ENCODE results near the gene STK25. TPM values are rescaled to one million over a fixed set of nuclear protein-coding genes. Genes with fewer than 3 reads are reported as not detected.

STK25 gene
- total RNA-seq, 2 experiments from 2014 or later, result 108 to 130 TPM

- H3K27me3 Mint-ChIP-seq, result no peaks in the 10 kb centered on the region
- H3K4me3 Mint-ChIP-seq, result no peak overlapping the region
- CTCF ChIA-PET, result no interaction called here
- H3K27ac Mint-ChIP-seq, result no peak overlapping the region
- no peaks in the 10 kb centered on the region for H3K36me3 Mint-ChIP-seq
- no peak for DNase-seq
- no peak for ATAC-seq
- no peaks in the 10 kb centered on the region for H3K4me1 Mint-ChIP-seq
- no peaks in the 10 kb centered on the region for H3K9me3 Mint-ChIP-seq (ENCODE audit: low read depth)
Observed at GRCh38 chr2:241499146-241499965, 9.0 kb downstream of the STK25 start.

DNA sequence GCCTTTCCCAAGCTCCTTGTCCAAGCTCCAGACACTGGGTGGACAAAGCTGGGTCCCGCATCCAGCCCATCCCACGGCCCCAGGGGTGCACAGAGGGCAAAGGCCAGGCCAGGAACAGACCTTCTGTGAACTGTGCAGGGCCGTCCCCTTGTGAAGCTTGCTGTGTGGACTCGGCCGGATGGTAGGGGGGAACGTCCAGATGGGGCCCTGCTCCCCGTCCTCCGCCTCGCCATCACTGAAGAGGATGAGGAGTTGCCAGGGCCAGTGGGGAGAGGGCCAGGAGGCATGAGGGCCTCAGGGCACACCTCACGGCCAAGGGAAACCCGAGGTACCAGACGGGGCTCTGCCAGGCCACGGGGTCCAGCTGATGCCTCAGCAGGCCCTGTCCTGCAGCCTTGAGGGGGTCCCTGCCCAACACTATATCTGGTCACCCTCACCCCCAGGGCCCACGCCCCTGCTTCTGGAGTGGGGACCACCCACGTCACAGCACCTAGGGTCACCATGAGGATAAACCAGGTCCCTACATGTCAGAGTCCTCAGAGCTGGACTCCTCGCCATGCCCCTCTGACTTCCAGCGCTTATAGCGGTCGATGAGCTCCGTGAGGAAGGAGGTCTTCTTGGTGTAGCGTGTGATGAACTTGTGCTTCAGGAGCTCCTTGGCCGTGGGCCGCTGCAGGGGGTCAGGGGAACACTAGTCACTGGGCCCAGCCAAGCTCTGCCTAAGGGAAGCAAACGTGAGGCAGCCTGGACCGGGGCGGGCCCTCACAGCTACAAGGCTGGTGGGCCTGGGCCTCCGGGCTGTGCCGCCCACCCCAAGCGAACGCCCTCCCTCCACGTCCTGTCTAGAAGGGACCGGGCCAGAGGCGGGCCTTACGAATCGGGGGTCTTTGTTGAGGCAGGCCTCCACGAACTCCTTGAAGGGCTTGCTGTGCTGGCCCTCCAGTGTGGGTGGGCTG, 10.0 kb downstream of the STK25 start:
- no peak overlapping the region for H3K4me3 Mint-ChIP-seq
- no peak for DNase-seq
- H3K4me1 Mint-ChIP-seq, result no peaks in the 10 kb centered on the region
- ATAC-seq, result no peak
- CTCF ChIA-PET, result no interaction called here
- H3K27me3 Mint-ChIP-seq, result no peaks in the 10 kb centered on the region
- H3K27ac Mint-ChIP-seq, result no peak overlapping the region
- H3K36me3 Mint-ChIP-seq, result no peaks in the 10 kb centered on the region
- no peaks in the 10 kb centered on the region for H3K9me3 Mint-ChIP-seq (ENCODE audit: low read depth)

DNA sequence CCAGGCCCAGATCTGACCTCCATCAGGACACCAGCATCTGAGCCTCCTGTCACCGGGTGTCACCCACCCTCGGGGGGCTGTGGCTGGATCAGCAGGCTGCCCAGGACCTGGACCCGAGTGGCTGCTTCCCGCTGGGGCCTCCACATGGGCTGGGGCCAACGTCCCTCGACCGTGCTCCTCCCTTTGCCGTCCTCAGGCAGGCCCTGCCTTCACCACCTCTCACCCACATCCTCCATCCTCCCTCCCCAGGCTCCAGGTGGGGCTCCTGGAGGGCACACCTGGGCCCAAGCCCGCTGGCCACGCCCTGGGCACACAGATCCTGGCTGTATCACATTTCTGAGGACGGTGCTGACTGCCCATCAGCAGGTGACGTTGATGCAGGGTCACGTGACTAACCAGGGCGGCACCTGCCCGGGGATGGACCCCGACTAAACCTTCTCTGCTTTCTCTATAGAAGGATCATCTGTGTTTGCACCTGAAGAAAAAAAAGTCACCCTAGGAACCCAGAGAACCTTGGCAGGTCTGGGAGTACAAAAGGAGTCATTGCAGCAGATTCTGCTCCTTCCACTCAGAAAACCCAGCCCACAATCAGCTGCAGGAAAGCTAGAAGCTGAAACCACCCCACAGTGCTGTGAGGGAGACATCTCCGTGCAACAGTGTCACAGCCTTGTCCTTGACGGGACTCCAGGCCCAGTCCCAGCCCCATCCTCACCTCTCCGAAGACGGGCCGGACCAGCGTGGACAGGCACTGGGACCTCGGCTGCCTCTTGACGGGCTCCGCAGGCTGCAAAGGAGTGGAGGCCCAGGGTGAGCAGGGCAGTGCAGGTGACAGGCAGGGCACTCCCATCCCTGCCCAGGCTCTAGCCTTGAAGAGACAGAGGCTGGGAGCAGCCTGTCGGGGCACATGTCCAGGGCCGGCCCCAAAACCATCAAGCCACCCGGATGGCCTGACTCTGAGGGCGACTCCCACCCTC, 11.2 kb downstream of the STK25 start:
- ATAC-seq, result no peak
- Mint-ChIP-seq H3K27ac (no peak overlapping the region), H3K27me3 (no peaks in the 10 kb centered on the region), H3K9me3 (ENCODE audit: low read depth) (no peaks in the 10 kb centered on the region), H3K4me1 (no peaks in the 10 kb centered on the region), H3K36me3 (no peaks in the 10 kb centered on the region), H3K4me3 (no peak overlapping the region)
- CTCF ChIA-PET, result no interaction called here
- no peak for DNase-seq

- no peaks in the 10 kb centered on the region for H3K9me3 Mint-ChIP-seq (ENCODE audit: low read depth)
- CTCF ChIA-PET, result no interaction called here
- no peaks in the 10 kb centered on the region for H3K27me3 Mint-ChIP-seq
- DNase-seq, result no peak
- no peaks in the 10 kb centered on the region for H3K4me1 Mint-ChIP-seq
- H3K36me3 Mint-ChIP-seq, result no peaks in the 10 kb centered on the region
- no peak for ATAC-seq
- H3K4me3 Mint-ChIP-seq, result no peak overlapping the region
- H3K27ac Mint-ChIP-seq, result no peak overlapping the region
Observed at GRCh38 chr2:241496003-241496707, 12.2 kb downstream of the STK25 start.

GRCh38 chr2:241495172-241496002, 13.0 kb downstream of the STK25 start:
- H3K9me3 Mint-ChIP-seq (ENCODE audit: low read depth), result no peaks in the 10 kb centered on the region
- CTCF ChIA-PET, result no interaction called here

GRCh38 chr2:241494311-241494908, 14.0 kb downstream of the STK25 start:
- Mint-ChIP-seq H3K9me3 (ENCODE audit: low read depth) (no peaks in the 10 kb centered on the region), H3K4me3 (no peak overlapping the region), H3K27me3 (no peaks in the 10 kb centered on the region), H3K4me1 (no peaks in the 10 kb centered on the region), H3K27ac (no peak overlapping the region), H3K36me3 (no peaks in the 10 kb centered on the region)
- CTCF ChIA-PET, result no interaction called here
- ATAC-seq (no peak), DNase-seq (no peak)

More at GRCh38 chr2:241495172-241496002, 13.0 kb downstream of the STK25 start:
- Mint-ChIP-seq H3K27ac (no peak overlapping the region), H3K36me3 (no peaks in the 10 kb centered on the region), H3K4me3 (no peak overlapping the region), H3K4me1 (no peaks in the 10 kb centered on the region), H3K27me3 (no peaks in the 10 kb centered on the region)
- ATAC-seq (no peak), DNase-seq (no peak)

- no peaks in the 10 kb centered on the region for H3K4me1 Mint-ChIP-seq
- H3K27ac Mint-ChIP-seq, result no peak overlapping the region
- no peaks in the 10 kb centered on the region for H3K27me3 Mint-ChIP-seq
- ATAC-seq, result no peak
- no peak overlapping the region for H3K4me3 Mint-ChIP-seq
- CTCF ChIA-PET, result no interaction called here
- no peaks in the 10 kb centered on the region for H3K9me3 Mint-ChIP-seq (ENCODE audit: low read depth)
- DNase-seq, result no peak
- H3K36me3 Mint-ChIP-seq, result no peaks in the 10 kb centered on the region
Observed at GRCh38 chr2:241493092-241493491, 15.3 kb downstream of the STK25 start.

GRCh38 chr2:241492174-241492565, 16.2 kb downstream of the STK25 start:
- Mint-ChIP-seq H3K4me1 (no peaks in the 10 kb centered on the region), H3K27ac (no peak overlapping the region), H3K4me3 (no peak overlapping the region), H3K27me3 (no peaks in the 10 kb centered on the region), H3K36me3 (no peaks in the 10 kb centered on the region), H3K9me3 (ENCODE audit: low read depth) (no peaks in the 10 kb centered on the region)
- ATAC-seq (no peak), DNase-seq (no peak)
- CTCF ChIA-PET, result no interaction called here

- H3K9me3 Mint-ChIP-seq (ENCODE audit: low read depth), result no peaks in the 10 kb centered on the region
- no peak overlapping the region for H3K4me3 Mint-ChIP-seq
- CTCF ChIA-PET, result no interaction called here
- H3K27me3 Mint-ChIP-seq, result no peaks in the 10 kb centered on the region
- H3K4me1 Mint-ChIP-seq, result no peaks in the 10 kb centered on the region
- no peaks in the 10 kb centered on the region for H3K36me3 Mint-ChIP-seq
- H3K27ac Mint-ChIP-seq, result no peak overlapping the region
- DNase-seq (no peak), ATAC-seq (no peak)
Observed at GRCh38 chr2:241491549-241492173, 16.7 kb downstream of the STK25 start.

GRCh38 chr2:241490825-241491506, 17.4 kb downstream of the STK25 start:
- ATAC-seq, result no peak
- CTCF ChIA-PET, result no interaction called here

More at GRCh38 chr2:241490825-241491506, 17.4 kb downstream of the STK25 start:
- no peaks in the 10 kb centered on the region for H3K27me3 Mint-ChIP-seq
- no peak overlapping the region for H3K4me3 Mint-ChIP-seq
- no peaks in the 10 kb centered on the region for H3K9me3 Mint-ChIP-seq (ENCODE audit: low read depth)
- no peak overlapping the region for H3K27ac Mint-ChIP-seq
- H3K4me1 Mint-ChIP-seq, result no peaks in the 10 kb centered on the region
- no peaks in the 10 kb centered on the region for H3K36me3 Mint-ChIP-seq
- DNase-seq, result no peak

Measured in activated CD8-positive, alpha-beta memory T cell treated with anti-CD3 and anti-CD28 coated beads, Interleukin-2, amount 10 ng/mL, durations not matched to agents 7 days and 5 days (primary cell).